IPS-NIHi7 (cell line): ENCODE results near the gene COA5.

Experiments used
- DNase-seq: peaks from one replicate; pipeline ENCODE4 v3.0.0; 2012; ENCODE audit warnings: mixed read lengths; ENCODE audit errors: extremely low spot score

Gene COA5

GRCh38 chr2:98608116-98608961 lies at the start of gene COA5, which contains the start of gene UNC50:
Gene COA5 (minus strand): TSS chr2:98608512. CDS start chr2:98608405, 107 bp downstream.
Gene UNC50 (plus strand): TSS chr2:98608589. CDS start chr2:98609760, 1,171 bp downstream.
- peak; percentile 95 for DNase-seq

- no peak for DNase-seq
These were observed 48.5 kb upstream of the COA5 start for GRCh38 chr2:98656800-98657199.

GRCh38 chr2:98654699-98655495 lies 46.6 kb upstream of the COA5 start:
- DNase-seq, result no peak

- DNase-seq, result no peak
These were observed 42.7 kb upstream of the COA5 start for GRCh38 chr2:98650998-98651397.

- no peak for DNase-seq
These were observed 41.7 kb upstream of the COA5 start for GRCh38 chr2:98649992-98650375.

- DNase-seq, result peak; percentile 75
These were observed 41.1 kb upstream of the COA5 start for GRCh38 chr2:98649135-98649991.

GRCh38 chr2:98648451-98648850 lies 40.1 kb upstream of the COA5 start:
- DNase-seq, result no peak

GRCh38 chr2:98647636-98648035 lies 39.3 kb upstream of the COA5 start:
- no peak for DNase-seq

GRCh38 chr2:98643496-98644100 lies 35.3 kb upstream of the COA5 start:
- DNase-seq, result no peak

GRCh38 chr2:98637401-98638147 lies 29.3 kb upstream of the COA5 start:
- no peak for DNase-seq

GRCh38 chr2:98634406-98635092 lies 26.2 kb upstream of the COA5 start:
- DNase-seq, result peak; percentile 73

- DNase-seq, result no peak
These were observed 24.0 kb upstream of the COA5 start for GRCh38 chr2:98632351-98632750.

- DNase-seq, result no peak
These were observed 15.3 kb upstream of the COA5 start for GRCh38 chr2:98623657-98624056.

GRCh38 chr2:98617149-98617548 lies 8.8 kb upstream of the COA5 start:
- DNase-seq, result no peak

GRCh38 chr2:98615481-98615880 lies 7.2 kb upstream of the COA5 start:
- no peak for DNase-seq

GRCh38 chr2:98614024-98614739 lies 5.9 kb upstream of the COA5 start:
- no peak for DNase-seq

- peak; percentile 34 for DNase-seq
These were observed 771 bp upstream of the COA5 start for GRCh38 chr2:98608962-98609604.

GRCh38 chr2:98607741-98608115 lies 584 bp downstream of the COA5 start:
- DNase-seq, result no peak

- DNase-seq, result no peak
These were observed 1.2 kb downstream of the COA5 start for GRCh38 chr2:98607104-98607503.
